ENCODE results near the gene SYNJ2.

Gene SYNJ2

DNA sequence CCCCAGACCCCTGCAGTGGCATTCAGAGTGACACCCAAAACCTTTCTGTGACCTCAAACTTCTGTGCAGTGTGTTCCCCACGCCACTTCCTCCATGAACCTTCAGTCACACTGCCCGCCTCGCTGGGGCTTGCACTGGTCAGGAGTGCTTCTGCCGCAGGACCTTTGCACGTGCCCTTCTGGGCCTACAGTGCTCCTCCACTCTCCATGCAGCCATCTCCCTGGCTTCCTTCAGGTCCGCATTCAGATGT lies 27.1 kb downstream of the SYNJ2 start:
- Histone ChIP-seq H3K9me3 (no peaks in the 10 kb centered on the region), H3K27me3 (no peaks in the 10 kb centered on the region), H3K4me3 (ENCODE audit: low read depth, low read length) (no peak overlapping the region; the same call in 1 of the 2 replicates), H3K36me3 (no peaks in the 10 kb centered on the region), H3K4me1 (0 out of 2 replicates have a peak, but pooled peaks cover 4% of the 10 kb centered on the region)
- DNase-seq = no peak
- TF ChIP-seq, protein P1, sequence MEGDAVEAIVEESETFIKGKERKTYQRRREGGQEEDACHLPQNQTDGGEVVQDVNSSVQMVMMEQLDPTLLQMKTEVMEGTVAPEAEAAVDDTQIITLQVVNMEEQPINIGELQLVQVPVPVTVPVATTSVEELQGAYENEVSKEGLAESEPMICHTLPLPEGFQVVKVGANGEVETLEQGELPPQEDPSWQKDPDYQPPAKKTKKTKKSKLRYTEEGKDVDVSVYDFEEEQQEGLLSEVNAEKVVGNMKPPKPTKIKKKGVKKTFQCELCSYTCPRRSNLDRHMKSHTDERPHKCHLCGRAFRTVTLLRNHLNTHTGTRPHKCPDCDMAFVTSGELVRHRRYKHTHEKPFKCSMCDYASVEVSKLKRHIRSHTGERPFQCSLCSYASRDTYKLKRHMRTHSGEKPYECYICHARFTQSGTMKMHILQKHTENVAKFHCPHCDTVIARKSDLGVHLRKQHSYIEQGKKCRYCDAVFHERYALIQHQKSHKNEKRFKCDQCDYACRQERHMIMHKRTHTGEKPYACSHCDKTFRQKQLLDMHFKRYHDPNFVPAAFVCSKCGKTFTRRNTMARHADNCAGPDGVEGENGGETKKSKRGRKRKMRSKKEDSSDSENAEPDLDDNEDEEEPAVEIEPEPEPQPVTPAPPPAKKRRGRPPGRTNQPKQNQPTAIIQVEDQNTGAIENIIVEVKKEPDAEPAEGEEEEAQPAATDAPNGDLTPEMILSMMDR (IDR thresholded peaks at IDR 0.05; ENCODE audit: low read depth, low read length) = no peak

DNA sequence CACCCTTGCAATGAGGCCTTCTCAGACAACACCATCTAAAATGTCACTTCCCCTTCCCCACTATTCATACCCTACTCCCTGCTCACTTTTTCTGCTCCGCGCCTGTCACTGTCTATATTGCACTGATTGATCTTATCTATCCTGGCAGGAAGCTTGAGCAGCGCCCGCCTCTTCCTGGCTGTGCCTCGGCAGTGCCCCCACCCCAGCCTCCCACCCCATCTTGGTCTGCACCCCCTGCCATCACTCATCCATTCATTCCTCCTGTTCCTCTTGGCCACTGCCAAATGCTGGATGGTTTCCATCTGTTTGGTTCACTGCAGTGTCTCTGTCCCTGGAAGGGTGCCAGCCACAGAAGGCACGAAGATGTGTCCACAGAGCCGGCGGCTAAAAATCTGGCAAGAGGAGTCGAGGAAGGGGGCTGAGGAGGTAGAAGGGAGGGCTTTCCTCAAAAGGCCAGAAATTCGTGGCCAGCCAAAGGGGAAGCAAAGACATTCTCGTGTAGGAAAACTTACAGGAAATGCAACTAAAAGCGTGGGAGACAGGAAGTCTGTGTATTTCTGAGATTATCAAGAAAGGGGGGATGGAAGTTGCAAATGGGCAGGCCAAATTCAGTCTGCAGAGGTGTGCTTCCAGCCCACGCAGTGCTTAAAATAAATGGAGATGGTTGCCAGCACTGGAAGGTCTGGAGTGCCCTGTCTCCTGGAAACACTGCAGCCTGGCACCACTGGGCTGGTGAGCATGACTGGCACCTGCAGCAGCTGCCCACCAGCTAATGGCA lies 27.6 kb downstream of the SYNJ2 start:
- Histone ChIP-seq H3K4me3 (ENCODE audit: low read depth, low read length) (peak overlapping the region; percentile 8), H3K27me3 (no peaks in the 10 kb centered on the region), H3K4me1 (0 out of 2 replicates have a peak, but pooled peaks cover 4% of the 10 kb centered on the region), H3K9me3 (no peaks in the 10 kb centered on the region), H3K36me3 (no peaks in the 10 kb centered on the region)
- TF ChIP-seq, protein P1 (IDR thresholded peaks at IDR 0.05; ENCODE audit: low read depth, low read length) = no peak
- DNase-seq = peak; percentile 90

DNA sequence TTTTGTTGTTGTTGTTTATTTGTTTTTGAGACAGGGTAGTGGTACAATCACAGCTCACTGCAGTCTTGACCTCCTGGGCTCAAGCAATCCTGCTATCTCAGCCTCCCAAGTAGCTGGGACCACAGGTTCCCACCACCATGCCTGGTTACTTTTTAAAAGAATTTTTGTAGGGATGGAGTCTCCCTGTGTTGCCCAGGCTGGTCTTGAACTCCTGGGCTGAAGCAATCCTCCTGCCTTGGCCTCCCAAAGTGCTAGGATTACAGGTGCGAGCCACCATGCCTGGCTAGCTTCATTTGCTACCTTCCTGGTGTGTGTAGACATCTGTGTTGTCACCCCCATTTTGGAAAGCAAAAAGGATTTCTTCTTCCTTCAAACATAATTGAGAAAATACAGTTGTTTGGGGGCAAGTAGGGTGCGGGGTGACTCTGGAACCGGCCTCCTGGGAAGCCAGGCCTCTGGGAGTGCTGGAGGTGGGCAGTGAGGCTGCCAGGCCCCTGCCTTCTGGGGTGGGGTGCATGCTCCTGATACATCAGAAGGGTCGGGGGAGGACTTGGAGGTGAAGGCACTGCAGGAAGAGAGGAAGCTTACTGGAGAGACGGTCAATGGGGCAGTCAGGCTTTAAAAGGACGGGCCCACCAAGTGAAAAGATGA lies 28.4 kb downstream of the SYNJ2 start:
- Histone ChIP-seq H3K4me3 (ENCODE audit: low read depth, low read length) (no peak overlapping the region), H3K9me3 (no peaks in the 10 kb centered on the region), H3K36me3 (no peaks in the 10 kb centered on the region), H3K4me1 (0 out of 2 replicates have a peak, but pooled peaks cover 4% of the 10 kb centered on the region), H3K27me3 (no peaks in the 10 kb centered on the region)
- DNase-seq = no peak
- TF ChIP-seq, protein P1 (IDR thresholded peaks at IDR 0.05; ENCODE audit: low read depth, low read length) = no peak

DNA sequence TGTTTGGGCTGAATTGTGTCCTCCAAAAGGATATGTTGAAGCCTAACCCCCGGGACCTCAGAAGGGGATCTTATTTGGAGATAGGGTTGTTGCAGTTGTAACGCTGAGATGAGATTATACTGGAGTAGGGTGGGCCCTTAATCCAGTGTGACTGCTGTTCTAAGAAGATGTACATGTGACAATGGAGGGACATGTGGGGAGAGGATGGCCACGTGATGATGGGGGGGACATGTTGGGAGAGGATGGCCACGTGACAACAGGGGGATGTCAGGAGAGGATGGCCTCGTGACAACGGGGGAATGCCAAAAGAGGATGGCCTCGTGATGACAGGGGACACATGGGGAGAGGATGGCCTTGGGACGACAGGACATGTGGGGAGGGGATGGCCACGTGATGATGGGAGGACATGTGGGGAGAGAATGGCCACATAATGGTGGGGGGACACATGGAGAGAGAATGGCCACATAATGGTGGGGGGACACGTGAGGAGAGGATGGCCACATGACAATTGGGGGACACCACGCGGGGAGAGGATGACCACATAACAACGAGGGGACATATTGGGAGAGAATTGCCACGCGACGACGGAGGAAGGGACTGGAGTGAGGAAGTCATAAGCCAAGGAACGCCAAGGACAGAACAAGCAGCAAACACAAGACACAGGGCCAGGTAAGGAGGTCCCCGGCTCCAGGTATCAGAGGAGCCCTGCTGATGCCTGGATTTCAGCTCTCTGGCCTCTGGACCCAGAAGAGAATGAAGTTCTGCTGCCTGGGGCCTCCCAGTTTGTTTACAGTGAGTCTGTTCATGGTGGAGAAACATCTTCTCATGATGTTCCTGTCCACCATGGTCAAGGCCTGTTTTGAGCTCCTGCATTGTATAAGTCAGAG lies 29.2 kb downstream of the SYNJ2 start:
- no peak for DNase-seq
- Histone ChIP-seq H3K4me3 (ENCODE audit: low read depth, low read length) (no peak overlapping the region), H3K4me1 (0 out of 2 replicates have a peak, but pooled peaks cover 4% of the 10 kb centered on the region), H3K36me3 (no peaks in the 10 kb centered on the region), H3K9me3 (no peaks in the 10 kb centered on the region), H3K27me3 (no peaks in the 10 kb centered on the region)
- TF ChIP-seq, protein P1 (IDR thresholded peaks at IDR 0.05; ENCODE audit: low read depth, low read length) = no peak

DNA sequence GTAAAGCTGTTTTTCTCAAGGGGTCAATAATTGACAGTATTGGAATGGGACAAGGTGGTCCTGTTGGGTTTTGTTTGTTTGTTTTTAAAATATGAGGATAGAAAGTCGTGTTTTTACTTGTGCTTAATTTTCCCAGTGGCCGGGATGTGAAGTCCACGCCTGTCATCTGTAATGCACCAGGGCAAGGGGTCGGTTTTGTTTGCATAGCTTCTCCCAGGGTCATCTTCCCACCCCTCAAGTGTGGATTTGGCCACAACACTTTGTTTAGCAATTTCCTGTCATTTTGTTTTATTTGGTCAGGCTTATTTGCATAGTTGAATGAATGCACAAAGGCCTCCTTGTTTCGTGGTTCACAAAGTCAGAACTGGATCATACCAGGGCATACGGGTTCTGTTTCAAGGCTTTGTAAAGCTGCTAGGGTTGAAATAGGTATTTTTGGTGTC lies 29.8 kb downstream of the SYNJ2 start:
- H3K4me1 ChIP-seq = 0 out of 2 replicates have a peak, but pooled peaks cover 4% of the 10 kb centered on the region
- no peak overlapping the region for H3K4me3 ChIP-seq (ENCODE audit: low read depth, low read length)
- H3K27me3 ChIP-seq = no peaks in the 10 kb centered on the region
- TF ChIP-seq, protein P1 (IDR thresholded peaks at IDR 0.05; ENCODE audit: low read depth, low read length) = no peak
- no peaks in the 10 kb centered on the region for H3K9me3 ChIP-seq
- no peak for DNase-seq
- H3K36me3 ChIP-seq = no peaks in the 10 kb centered on the region

Measured in BE2C (cell line).